ENCODE measurements around the gene NBAS. TPM values are rescaled to one million over a fixed set of nuclear protein-coding genes. Genes with fewer than 3 reads are reported as not detected.

The NBAS gene
- total and polyA plus RNA-seq, 9 of the 15 experiments (the other 6 are each of a cell fraction or from before 2014, with no cell fraction given): 15.3 to 94.4 (median 69.9) TPM

DNA sequence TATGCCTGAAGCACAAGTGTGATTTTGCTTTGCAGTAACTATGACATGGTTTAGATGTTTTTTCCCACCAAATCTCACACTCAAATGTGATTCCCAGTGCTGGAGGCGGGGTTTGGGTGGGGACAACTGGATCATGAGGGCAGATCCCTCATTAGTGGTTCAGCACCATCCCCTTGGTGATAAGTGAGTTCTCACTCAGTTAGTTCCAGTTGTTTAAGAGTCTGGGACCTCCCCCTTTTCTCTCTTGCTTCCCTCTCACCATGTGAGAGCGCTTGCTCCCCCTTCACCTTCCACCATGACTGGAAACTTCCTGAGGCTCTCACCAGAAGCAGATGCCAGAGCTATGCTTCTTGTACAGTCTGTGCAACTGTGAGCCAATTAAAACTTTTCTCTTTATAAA, 102.9 kb downstream of the NBAS start:
- H2AFZ ChIP-seq (ENCODE audit: low read depth, low read length): no peak overlapping the region
- peaks cover 88% of the 10 kb centered on the region for H3K36me3 ChIP-seq (ENCODE audit: control insufficient read depth, insufficient read depth, low read length)
- intact Hi-C loops (cut with micrococcal nuclease): no loop called here
- ATAC-seq (peak; percentile 52), FAIRE-seq (no peak), DNase-seq (ENCODE audit: extremely low read depth in 1 of 4, low spot score in 3 of 4) (peak in 1 of 4 experiments; percentile 9)
- no peak overlapping the region for H3K4me3 ChIP-seq
- POLR2A ChIA-PET: no interaction called here
- TF ChIP-seq SNRNP70 (optimal IDR thresholded peaks at IDR 0.05; ENCODE audit: low read depth, low read length): no peak
- TF ChIP-seq CREBBP (IDR thresholded peaks at IDR 0.05; ENCODE audit: low read depth, low read length): no peak
- TF ChIP-seq POLR3A (IDR thresholded peaks at IDR 0.05; ENCODE audit: borderline replicate concordance, extremely low read depth, insufficient read depth, insufficient read length): no peak
- TF ChIP-seq TARDBP (IDR thresholded peaks at IDR 0.05): no peak
- TF ChIP-seq, protein P1, sequence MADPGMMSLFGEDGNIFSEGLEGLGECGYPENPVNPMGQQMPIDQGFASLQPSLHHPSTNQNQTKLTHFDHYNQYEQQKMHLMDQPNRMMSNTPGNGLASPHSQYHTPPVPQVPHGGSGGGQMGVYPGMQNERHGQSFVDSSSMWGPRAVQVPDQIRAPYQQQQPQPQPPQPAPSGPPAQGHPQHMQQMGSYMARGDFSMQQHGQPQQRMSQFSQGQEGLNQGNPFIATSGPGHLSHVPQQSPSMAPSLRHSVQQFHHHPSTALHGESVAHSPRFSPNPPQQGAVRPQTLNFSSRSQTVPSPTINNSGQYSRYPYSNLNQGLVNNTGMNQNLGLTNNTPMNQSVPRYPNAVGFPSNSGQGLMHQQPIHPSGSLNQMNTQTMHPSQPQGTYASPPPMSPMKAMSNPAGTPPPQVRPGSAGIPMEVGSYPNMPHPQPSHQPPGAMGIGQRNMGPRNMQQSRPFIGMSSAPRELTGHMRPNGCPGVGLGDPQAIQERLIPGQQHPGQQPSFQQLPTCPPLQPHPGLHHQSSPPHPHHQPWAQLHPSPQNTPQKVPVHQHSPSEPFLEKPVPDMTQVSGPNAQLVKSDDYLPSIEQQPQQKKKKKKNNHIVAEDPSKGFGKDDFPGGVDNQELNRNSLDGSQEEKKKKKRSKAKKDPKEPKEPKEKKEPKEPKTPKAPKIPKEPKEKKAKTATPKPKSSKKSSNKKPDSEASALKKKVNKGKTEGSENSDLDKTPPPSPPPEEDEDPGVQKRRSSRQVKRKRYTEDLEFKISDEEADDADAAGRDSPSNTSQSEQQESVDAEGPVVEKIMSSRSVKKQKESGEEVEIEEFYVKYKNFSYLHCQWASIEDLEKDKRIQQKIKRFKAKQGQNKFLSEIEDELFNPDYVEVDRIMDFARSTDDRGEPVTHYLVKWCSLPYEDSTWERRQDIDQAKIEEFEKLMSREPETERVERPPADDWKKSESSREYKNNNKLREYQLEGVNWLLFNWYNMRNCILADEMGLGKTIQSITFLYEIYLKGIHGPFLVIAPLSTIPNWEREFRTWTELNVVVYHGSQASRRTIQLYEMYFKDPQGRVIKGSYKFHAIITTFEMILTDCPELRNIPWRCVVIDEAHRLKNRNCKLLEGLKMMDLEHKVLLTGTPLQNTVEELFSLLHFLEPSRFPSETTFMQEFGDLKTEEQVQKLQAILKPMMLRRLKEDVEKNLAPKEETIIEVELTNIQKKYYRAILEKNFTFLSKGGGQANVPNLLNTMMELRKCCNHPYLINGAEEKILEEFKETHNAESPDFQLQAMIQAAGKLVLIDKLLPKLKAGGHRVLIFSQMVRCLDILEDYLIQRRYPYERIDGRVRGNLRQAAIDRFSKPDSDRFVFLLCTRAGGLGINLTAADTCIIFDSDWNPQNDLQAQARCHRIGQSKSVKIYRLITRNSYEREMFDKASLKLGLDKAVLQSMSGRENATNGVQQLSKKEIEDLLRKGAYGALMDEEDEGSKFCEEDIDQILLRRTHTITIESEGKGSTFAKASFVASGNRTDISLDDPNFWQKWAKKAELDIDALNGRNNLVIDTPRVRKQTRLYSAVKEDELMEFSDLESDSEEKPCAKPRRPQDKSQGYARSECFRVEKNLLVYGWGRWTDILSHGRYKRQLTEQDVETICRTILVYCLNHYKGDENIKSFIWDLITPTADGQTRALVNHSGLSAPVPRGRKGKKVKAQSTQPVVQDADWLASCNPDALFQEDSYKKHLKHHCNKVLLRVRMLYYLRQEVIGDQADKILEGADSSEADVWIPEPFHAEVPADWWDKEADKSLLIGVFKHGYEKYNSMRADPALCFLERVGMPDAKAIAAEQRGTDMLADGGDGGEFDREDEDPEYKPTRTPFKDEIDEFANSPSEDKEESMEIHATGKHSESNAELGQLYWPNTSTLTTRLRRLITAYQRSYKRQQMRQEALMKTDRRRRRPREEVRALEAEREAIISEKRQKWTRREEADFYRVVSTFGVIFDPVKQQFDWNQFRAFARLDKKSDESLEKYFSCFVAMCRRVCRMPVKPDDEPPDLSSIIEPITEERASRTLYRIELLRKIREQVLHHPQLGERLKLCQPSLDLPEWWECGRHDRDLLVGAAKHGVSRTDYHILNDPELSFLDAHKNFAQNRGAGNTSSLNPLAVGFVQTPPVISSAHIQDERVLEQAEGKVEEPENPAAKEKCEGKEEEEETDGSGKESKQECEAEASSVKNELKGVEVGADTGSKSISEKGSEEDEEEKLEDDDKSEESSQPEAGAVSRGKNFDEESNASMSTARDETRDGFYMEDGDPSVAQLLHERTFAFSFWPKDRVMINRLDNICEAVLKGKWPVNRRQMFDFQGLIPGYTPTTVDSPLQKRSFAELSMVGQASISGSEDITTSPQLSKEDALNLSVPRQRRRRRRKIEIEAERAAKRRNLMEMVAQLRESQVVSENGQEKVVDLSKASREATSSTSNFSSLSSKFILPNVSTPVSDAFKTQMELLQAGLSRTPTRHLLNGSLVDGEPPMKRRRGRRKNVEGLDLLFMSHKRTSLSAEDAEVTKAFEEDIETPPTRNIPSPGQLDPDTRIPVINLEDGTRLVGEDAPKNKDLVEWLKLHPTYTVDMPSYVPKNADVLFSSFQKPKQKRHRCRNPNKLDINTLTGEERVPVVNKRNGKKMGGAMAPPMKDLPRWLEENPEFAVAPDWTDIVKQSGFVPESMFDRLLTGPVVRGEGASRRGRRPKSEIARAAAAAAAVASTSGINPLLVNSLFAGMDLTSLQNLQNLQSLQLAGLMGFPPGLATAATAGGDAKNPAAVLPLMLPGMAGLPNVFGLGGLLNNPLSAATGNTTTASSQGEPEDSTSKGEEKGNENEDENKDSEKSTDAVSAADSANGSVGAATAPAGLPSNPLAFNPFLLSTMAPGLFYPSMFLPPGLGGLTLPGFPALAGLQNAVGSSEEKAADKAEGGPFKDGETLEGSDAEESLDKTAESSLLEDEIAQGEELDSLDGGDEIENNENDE (IDR thresholded peaks at IDR 0.05; ENCODE audit: low read depth, low read length): no peak
- TF ChIP-seq SNIP1 (IDR thresholded peaks at IDR 0.05; ENCODE audit: low read depth): no peak
- no peak for TF ChIP-seq ZC3H4 (CRISPR knock-in tag; IDR thresholded peaks at IDR 0.05; ENCODE audit: borderline replicate concordance)
- no peak for TF ChIP-seq GATAD2A (IDR thresholded peaks at IDR 0.05)
- no peak for TF ChIP-seq CBFB (CRISPR knock-in tag; IDR thresholded peaks at IDR 0.05)
- TF ChIP-seq ZNF263 (CRISPR knock-in tag; IDR thresholded peaks at IDR 0.05; ENCODE audit: borderline replicate concordance): no peak
- TF ChIP-seq ZNF41 (CRISPR knock-in tag; conservative IDR thresholded peaks at IDR 0.05): no peak
- no peak for TF ChIP-seq MAFF (IDR thresholded peaks at IDR 0.05; ENCODE audit: low read length)
- TF ChIP-seq PHF8 (IDR thresholded peaks at IDR 0.05; ENCODE audit: borderline replicate concordance, low read length): no peak
- no peak for TF ChIP-seq MTA3 (IDR thresholded peaks at IDR 0.05; ENCODE audit: borderline replicate concordance)
- H3K9ac ChIP-seq (ENCODE audit: insufficient read depth in 1 of 2, low read depth in 2 of 2, low read length in 2 of 2): no peak overlapping the region
- CTCF ChIA-PET (ENCODE audit: low intra/inter-chr PET ratio): no interaction called here
- H3K27me3 ChIP-seq (ENCODE audit: control insufficient read depth in 2 of 2, insufficient read depth in 2 of 2, low read length in 2 of 2): no peaks in the 10 kb centered on the region
- WGBS (ENCODE audit: insufficient coverage, low coverage, missing lambda C conversion rate): 74% methylated on average over 2 of the region's 2 CpGs
- no peaks in the 10 kb centered on the region for H3K9me3 ChIP-seq (replicated peaks; ENCODE audit: control insufficient read depth, insufficient read depth, low read depth, low read length)
- BruUV-seq (replicated peaks): no TSS peak
- no peaks in the 10 kb centered on the region for H4K20me1 ChIP-seq (replicated peaks; ENCODE audit: control insufficient read depth, insufficient read depth, low read length)
- H3K79me2 ChIP-seq (ENCODE audit: control insufficient read depth, insufficient read depth, low read length): no peaks in the 10 kb centered on the region
- in situ Hi-C loops (cut with MboI): no loop called here
- H3K4me1 ChIP-seq (replicated peaks in 1 of 2; ENCODE audit: control insufficient read depth in 2 of 2, insufficient read depth in 2 of 2, low read length in 2 of 2): no peaks in the 10 kb centered on the region
- H3K9me1 ChIP-seq (ENCODE audit: control insufficient read depth, insufficient read depth, low read length): no peaks in the 10 kb centered on the region
- H3K4me2 ChIP-seq (ENCODE audit: insufficient read depth, low read length): no peak overlapping the region
- H3K27ac ChIP-seq (ENCODE audit: extremely low read depth, low read depth, low read length): no peak overlapping the region

Data from K562 (cell line).